ENCODE measurements around the gene RRP7A. TPM values are rescaled to one million over a fixed set of nuclear protein-coding genes. Genes with fewer than 3 reads are reported as not detected.
"Not testable (repeated sequence)": the region's sequence is repeated elsewhere in the genome, so short reads cannot be mapped to it uniquely, and the experiment has no call there.

RRP7A gene
- total RNA-seq, 1 donor = 29.0 TPM

GRCh38 chr22:42515896-42516295 lies 3.7 kb downstream of the RRP7A start:
- peaks cover 14% of the 10 kb centered on the region for H3K36me3 ChIP-seq (ENCODE audit: insufficient read depth, low read length)

GRCh38 chr22:42515304-42515703 lies 4.3 kb downstream of the RRP7A start:
- H2AFZ ChIP-seq (ENCODE audit: low read length); H3K27ac ChIP-seq (ENCODE audit: low read depth, low read length); H3K4me3 ChIP-seq (ENCODE audit: insufficient read depth, low read length); H3K4me2 ChIP-seq (ENCODE audit: insufficient read depth, low read length); H3K27me3 ChIP-seq (ENCODE audit: insufficient read depth, low read length); H3K9me3 ChIP-seq (ENCODE audit: low read depth, low read length); H3K4me1 ChIP-seq (ENCODE audit: insufficient read depth, low read length); H4K20me1 ChIP-seq (ENCODE audit: insufficient read depth, low read length): not testable (repeated sequence)
- peak; percentile 79 for DNase-seq (ENCODE audit: insufficient read length, low spot score, missing footprints)
- H3K36me3 ChIP-seq (ENCODE audit: insufficient read depth, low read length) = peaks cover 14% of the 10 kb centered on the region
- H3K79me2 ChIP-seq (ENCODE audit: insufficient read depth, low read length) = peaks cover 25% of the 10 kb centered on the region

More at GRCh38 chr22:42515896-42516295, 3.7 kb downstream of the RRP7A start:
- H3K9me3 ChIP-seq (ENCODE audit: low read depth, low read length) = no peaks in the 10 kb centered on the region
- TF ChIP-seq CTCF (IDR thresholded peaks at IDR 0.05; ENCODE audit: extremely low read depth, low read depth, low read length) = no peak
- H3K27me3 ChIP-seq (ENCODE audit: insufficient read depth, low read length) = no peaks in the 10 kb centered on the region
- DNase-seq (ENCODE audit: insufficient read length, low spot score, missing footprints) = no peak
- no peak overlapping the region for H3K4me3 ChIP-seq (ENCODE audit: insufficient read depth, low read length)
- H3K79me2 ChIP-seq (ENCODE audit: insufficient read depth, low read length) = peaks cover 25% of the 10 kb centered on the region
- H2AFZ ChIP-seq (ENCODE audit: low read length) = no peak overlapping the region
- H3K4me2 ChIP-seq (ENCODE audit: insufficient read depth, low read length) = no peak overlapping the region
- H3K4me1 ChIP-seq (ENCODE audit: insufficient read depth, low read length) = peaks cover 9% of the 10 kb centered on the region
- H4K20me1 ChIP-seq (ENCODE audit: insufficient read depth, low read length) = peaks cover 9% of the 10 kb centered on the region
- H3K27ac ChIP-seq (ENCODE audit: low read depth, low read length) = no peak overlapping the region

- not testable (repeated sequence) for H4K20me1 ChIP-seq (ENCODE audit: insufficient read depth, low read length); DNase-seq (ENCODE audit: insufficient read length, low spot score, missing footprints); H2AFZ ChIP-seq (ENCODE audit: low read length); H3K27ac ChIP-seq (ENCODE audit: low read depth, low read length); H3K9me3 ChIP-seq (ENCODE audit: low read depth, low read length); H3K27me3 ChIP-seq (ENCODE audit: insufficient read depth, low read length); H3K4me2 ChIP-seq (ENCODE audit: insufficient read depth, low read length); H3K4me1 ChIP-seq (ENCODE audit: insufficient read depth, low read length); H3K4me3 ChIP-seq (ENCODE audit: insufficient read depth, low read length)
- peaks cover 20% of the 10 kb centered on the region for H3K79me2 ChIP-seq (ENCODE audit: insufficient read depth, low read length)
- peaks cover 14% of the 10 kb centered on the region for H3K36me3 ChIP-seq (ENCODE audit: insufficient read depth, low read length)
Measured at GRCh38 chr22:42514331-42514730, 5.3 kb downstream of the RRP7A start.

- not testable (repeated sequence) for H3K4me3 ChIP-seq (ENCODE audit: insufficient read depth, low read length); H3K27me3 ChIP-seq (ENCODE audit: insufficient read depth, low read length); H3K79me2 ChIP-seq (ENCODE audit: insufficient read depth, low read length); H3K27ac ChIP-seq (ENCODE audit: low read depth, low read length); H3K4me2 ChIP-seq (ENCODE audit: insufficient read depth, low read length); H3K9me3 ChIP-seq (ENCODE audit: low read depth, low read length); H4K20me1 ChIP-seq (ENCODE audit: insufficient read depth, low read length); H3K4me1 ChIP-seq (ENCODE audit: insufficient read depth, low read length); H2AFZ ChIP-seq (ENCODE audit: low read length)
- H3K36me3 ChIP-seq (ENCODE audit: insufficient read depth, low read length) = peaks cover 10% of the 10 kb centered on the region
- DNase-seq (ENCODE audit: insufficient read length, low spot score, missing footprints) = peak; percentile 87
Measured at GRCh38 chr22:42512273-42512990, 7.2 kb downstream of the RRP7A start.

- Histone ChIP-seq H3K9me3 (ENCODE audit: low read depth, low read length) (no peaks in the 10 kb centered on the region), H3K4me1 (ENCODE audit: insufficient read depth, low read length) (no peaks in the 10 kb centered on the region), H3K4me2 (ENCODE audit: insufficient read depth, low read length) (no peak overlapping the region), H4K20me1 (ENCODE audit: insufficient read depth, low read length) (peaks cover 6% of the 10 kb centered on the region), H2AFZ (ENCODE audit: low read length) (no peak overlapping the region), H3K27me3 (ENCODE audit: insufficient read depth, low read length) (no peaks in the 10 kb centered on the region), H3K36me3 (ENCODE audit: insufficient read depth, low read length) (peaks cover 10% of the 10 kb centered on the region), H3K27ac (ENCODE audit: low read depth, low read length) (no peak overlapping the region), H3K79me2 (ENCODE audit: insufficient read depth, low read length) (peaks cover 5% of the 10 kb centered on the region), H3K4me3 (ENCODE audit: insufficient read depth, low read length) (no peak overlapping the region)
- no peak for DNase-seq (ENCODE audit: insufficient read length, low spot score, missing footprints)
- no peak for TF ChIP-seq CTCF (IDR thresholded peaks at IDR 0.05; ENCODE audit: extremely low read depth, low read depth, low read length)
Measured at GRCh38 chr22:42511401-42511891, 8.2 kb downstream of the RRP7A start.

All from osteoblast (primary cell).